T-cell (primary cell): Measurements from ENCODE around the gene CORO1C. TPM values are rescaled to one million over a fixed set of nuclear protein-coding genes. Genes with fewer than 3 reads are reported as not detected.

Experiments
- ATAC-seq, 4 experiments: fragments of 200-7000 bp in 3 of 4; fragments of 150-1000 bp in 1 of 4; cut with Tn5 transposase; replicated peaks in 1 of 4; 1 replicate in 3 of 4; 2 replicates in 1 of 4; pipeline ENCODE4 v1.10.0; 2021; ENCODE audit warnings: moderate library complexity in 3 of 4, mild to moderate bottlenecking in 2 of 4, moderate number of reproducible peaks in 1 of 4
- CTCF ChIA-PET, 2 donors: fragments of 300-600 bp; sonication (Branson Sonifier 250); formaldehyde crosslinking; loops; one replicate each; lab custom pipeline; 2022; ENCODE audit warnings: antibody characterized with exemption in 2 of 2; lab: Charles Lee
- POLR2A ChIA-PET, 2 donors: fragments of 300-600 bp; sonication (Branson Sonifier 250); formaldehyde crosslinking; loops; one replicate each; lab custom pipeline; 2022; ENCODE audit warnings: antibody characterized with exemption in 2 of 2; lab: Charles Lee
- DNase-seq, 35 experiments: peaks; one replicate each; pipeline versions ENCODE4 v3.0.0 to v3.0.0-alpha.2; 2013 to 2023
- H3K27ac ChIP-seq: one replicate; pipeline ENCODE4 v1.5.1; 2013; ENCODE audit warnings: low read length
- H3K27me3 ChIP-seq, 2 experiments: replicated peaks in 1 of 2; 1 replicate in 1 of 2; 2 replicates in 1 of 2; pipeline versions ENCODE4 v1.6.1 to v1.7.0; 2013; ENCODE audit warnings: low read length in 1 of 2, mixed read lengths in 1 of 2; ENCODE audit not compliant: control insufficient read depth in 2 of 2, insufficient read depth in 2 of 2; ENCODE audit errors: extremely low read depth in 1 of 2
- H3K36me3 ChIP-seq, 2 donors: 1 replicate in 1 of 2; 2 replicates in 1 of 2; pipeline versions ENCODE4 v1.6.1 to v1.7.0; 2013; ENCODE audit warnings: low read length in 1 of 2; ENCODE audit not compliant: control insufficient read depth in 2 of 2, insufficient read depth in 1 of 2; ENCODE audit errors: extremely low read depth in 1 of 2
- H3K4me1 ChIP-seq, 2 experiments: 1 replicate in 1 of 2; 2 replicates in 1 of 2; pipeline versions ENCODE4 v1.6.1 to v1.7.0; 2013; ENCODE audit warnings: low read length in 2 of 2, mixed read lengths in 1 of 2; ENCODE audit not compliant: insufficient read depth in 2 of 2, control insufficient read depth in 1 of 2; ENCODE audit errors: extremely low read depth in 1 of 2
- H3K4me3 ChIP-seq, 2 donors: 1 replicate in 1 of 2; 2 replicates in 1 of 2; pipeline versions ENCODE4 v1.5.1 to v1.7.0; 2013; ENCODE audit warnings: mild to moderate bottlenecking in 2 of 2, low read length in 1 of 2, moderate library complexity in 1 of 2; ENCODE audit not compliant: control insufficient read depth in 1 of 2; ENCODE audit errors: extremely low read depth in 1 of 2
- H3K9me3 ChIP-seq: 2 replicates; pipeline ENCODE4 v1.7.0; 2013
- H3K27ac Mint-ChIP-seq, 2 donors: one replicate each; pipeline ENCODE4 v1.8.0; 2020 to 2021; ENCODE audit warnings: mild to moderate bottlenecking in 2 of 2, mixed read lengths in 2 of 2
- H3K27me3 Mint-ChIP-seq, 2 donors: one replicate each; pipeline ENCODE4 v1.8.0; 2021 to 2022; ENCODE audit warnings: mixed read lengths in 2 of 2
- H3K36me3 Mint-ChIP-seq: one replicate; pipeline ENCODE4 v1.8.0; 2021; ENCODE audit warnings: mixed read lengths
- H3K4me1 Mint-ChIP-seq, 3 donors: one replicate each; pipeline ENCODE4 v1.8.0; 2020 to 2022; ENCODE audit warnings: mixed read lengths in 3 of 3, mild to moderate bottlenecking in 1 of 3
- H3K4me3 Mint-ChIP-seq, 3 donors: one replicate each; pipeline ENCODE4 v1.8.0; 2020 to 2022; ENCODE audit warnings: mild to moderate bottlenecking in 3 of 3, mixed read lengths in 3 of 3, moderate library complexity in 3 of 3
- H3K9me3 Mint-ChIP-seq, 3 donors: one replicate each; pipeline ENCODE4 v1.8.0; 2020 to 2022; ENCODE audit warnings: mixed read lengths in 3 of 3
- WGBS: methylation state at CpG from one replicate; pipeline ENCODE4 v1.1.5; 2013; ENCODE audit warnings: missing lambda C conversion rate; ENCODE audit not compliant: insufficient coverage; 5-methylcytosine and 5-hydroxymethylcytosine counted together
- total RNA-seq, 35 experiments: library from RNA in 6 of 35; stranded (reverse) in 6 of 35; fragments of 120-200 nt in 1 of 35; gene quantifications; one replicate each; pipeline versions ENCODE4 v1.2.1 to v1.2.4 and lab custom pipeline; 2013 to 2026

CORO1C gene
- total RNA-seq, 5 donors from 2014 or later (not counting 1 experiment from before 2014, with no cell fraction given), result 7.4 to 11.4 (median 8.7) TPM

DNA sequence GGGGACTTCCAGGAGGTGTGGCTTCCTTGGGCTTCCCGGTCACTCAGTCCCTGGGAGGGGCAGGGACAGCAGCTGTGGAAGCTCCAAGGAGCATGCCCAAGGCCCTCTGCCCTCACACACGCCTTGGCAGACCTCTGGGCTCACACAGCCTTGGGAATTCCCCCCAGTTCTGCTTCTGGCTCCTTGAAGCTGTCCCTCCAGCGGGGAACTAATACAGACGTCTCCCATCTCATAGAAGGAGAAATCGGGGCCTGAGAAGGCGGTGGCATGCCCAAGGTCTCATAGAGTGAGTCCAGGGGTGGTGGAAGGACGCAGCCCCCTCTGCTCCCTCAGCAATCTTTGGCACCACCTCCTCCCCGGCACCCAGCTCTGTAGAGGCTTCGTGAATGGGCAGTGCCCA lies 117.8 kb downstream of the CORO1C start:
- DNase-seq, result no peak

DNA sequence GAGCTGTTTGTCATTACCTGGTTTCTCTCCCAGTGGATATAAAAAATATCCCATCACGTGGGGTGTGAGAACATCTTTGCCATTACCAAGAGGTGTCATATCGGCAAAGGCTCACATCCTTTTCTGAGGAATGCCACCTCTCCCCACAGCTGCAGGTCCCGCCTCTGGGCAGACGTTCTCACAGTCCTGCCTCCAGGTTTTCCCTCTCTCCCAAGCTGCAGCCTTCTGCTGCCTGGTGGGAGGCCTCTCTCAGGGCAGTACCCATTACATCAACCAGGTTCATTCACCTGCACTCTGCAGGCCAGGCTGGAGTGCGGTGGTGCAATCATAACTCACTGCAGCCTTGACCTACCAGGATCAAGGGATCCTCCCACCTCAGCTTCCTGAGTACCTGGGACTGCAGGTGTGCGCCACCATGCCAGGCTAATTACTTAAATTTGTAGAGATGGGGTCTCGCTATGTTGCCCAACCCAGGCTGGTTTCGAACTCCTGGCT lies 118.5 kb downstream of the CORO1C start:
- Histone ChIP-seq H3K4me1 (peaks cover 13 to 19% of the 10 kb centered on the region in 2 experiments), H3K36me3 (no peaks in the 10 kb centered on the region), H3K27ac (no peak overlapping the region), H3K9me3 (no peaks in the 10 kb centered on the region), H3K27me3 (peaks cover 0 to 3% of the 10 kb centered on the region in 2 experiments), H3K4me3 (no peak overlapping the region)
- Mint-ChIP-seq H3K4me1 (peaks cover 19 to 45% (median 30%) of the 10 kb centered on the region in 3 donors), H3K4me3 (no peak overlapping the region), H3K36me3 (peaks cover 9% of the 10 kb centered on the region), H3K27ac (no peak overlapping the region), H3K27me3 (no peaks in the 10 kb centered on the region), H3K9me3 (peaks cover 0 to 6% (median 0%) of the 10 kb centered on the region in 3 donors)
- ChIA-PET CTCF (interaction anchor here (0.6 to 0.9 kb wide), 5 partner anchors 42 to 190 kb away, joined by 3 to 12 read pairs (median 3); partner anchors contain the start of gene ISCU (in 1 of the 2)), POLR2A (interaction anchor here (0.6 kb wide), 3 partner anchors 9 to 93 kb away, joined by 3 to 5 read pairs (median 4); no protein-coding TSS in a partner anchor)
- DNase-seq, result no peak
- ATAC-seq, result no peak
- whole genome bisulfite sequencing, result 91% methylated on average over 4 of the region's 8 CpGs

More for the DNA sequence above, 117.8 kb downstream of the CORO1C start:
- Histone ChIP-seq H3K4me3 (no peak overlapping the region), H3K4me1 (peaks cover 18 to 26% of the 10 kb centered on the region in 2 experiments), H3K27me3 (no peaks in the 10 kb centered on the region), H3K9me3 (no peaks in the 10 kb centered on the region), H3K36me3 (peaks cover 0 to under 1% of the 10 kb centered on the region in 2 donors), H3K27ac (no peak overlapping the region)
- POLR2A ChIA-PET, result no interaction called here
- ATAC-seq, result no peak
- Mint-ChIP-seq H3K9me3 (peaks cover 0 to 6% (median 0%) of the 10 kb centered on the region in 3 donors), H3K36me3 (peaks cover 9% of the 10 kb centered on the region), H3K4me1 (peaks cover 27 to 52% (median 37%) of the 10 kb centered on the region in 3 donors), H3K27me3 (no peaks in the 10 kb centered on the region), H3K27ac (no peak overlapping the region), H3K4me3 (no peak overlapping the region)
- 92% methylated on average over 4 of the region's 9 CpGs for WGBS
- CTCF ChIA-PET, result no interaction called here

DNA sequence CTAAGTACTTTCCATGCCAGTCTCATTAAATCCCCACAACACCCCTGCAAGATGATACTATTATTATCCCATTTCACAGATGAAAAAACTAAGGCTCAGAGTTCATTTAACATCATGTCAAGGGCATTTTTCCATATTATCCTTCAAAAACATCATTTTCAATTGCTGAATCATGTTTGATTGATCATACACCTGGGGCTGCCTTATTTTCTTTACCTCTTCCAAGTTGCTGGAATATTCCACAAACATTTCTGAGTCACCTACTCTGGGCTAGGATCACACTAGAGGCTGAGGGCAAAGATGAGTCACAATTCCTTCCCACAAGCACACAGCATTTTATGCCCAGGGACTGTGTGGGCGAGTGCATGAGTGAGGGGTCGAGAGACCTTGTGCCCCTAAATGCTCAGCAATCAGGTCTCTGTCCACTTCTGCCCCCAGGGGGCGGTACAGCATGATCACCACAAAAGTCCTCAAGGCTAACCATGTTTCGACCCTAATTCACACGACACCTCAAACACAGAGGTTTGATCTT lies 119.4 kb downstream of the CORO1C start:
- POLR2A ChIA-PET, result interaction anchor here (0.6 kb wide), 2 partner anchors 10 to 94 kb away, joined by 4 to 5 read pairs; no protein-coding TSS in a partner anchor
- ATAC-seq, result peak; percentile 17 to 45 (median 26)
- 40% methylated on average over 1 of the region's 5 CpGs for WGBS

DNA sequence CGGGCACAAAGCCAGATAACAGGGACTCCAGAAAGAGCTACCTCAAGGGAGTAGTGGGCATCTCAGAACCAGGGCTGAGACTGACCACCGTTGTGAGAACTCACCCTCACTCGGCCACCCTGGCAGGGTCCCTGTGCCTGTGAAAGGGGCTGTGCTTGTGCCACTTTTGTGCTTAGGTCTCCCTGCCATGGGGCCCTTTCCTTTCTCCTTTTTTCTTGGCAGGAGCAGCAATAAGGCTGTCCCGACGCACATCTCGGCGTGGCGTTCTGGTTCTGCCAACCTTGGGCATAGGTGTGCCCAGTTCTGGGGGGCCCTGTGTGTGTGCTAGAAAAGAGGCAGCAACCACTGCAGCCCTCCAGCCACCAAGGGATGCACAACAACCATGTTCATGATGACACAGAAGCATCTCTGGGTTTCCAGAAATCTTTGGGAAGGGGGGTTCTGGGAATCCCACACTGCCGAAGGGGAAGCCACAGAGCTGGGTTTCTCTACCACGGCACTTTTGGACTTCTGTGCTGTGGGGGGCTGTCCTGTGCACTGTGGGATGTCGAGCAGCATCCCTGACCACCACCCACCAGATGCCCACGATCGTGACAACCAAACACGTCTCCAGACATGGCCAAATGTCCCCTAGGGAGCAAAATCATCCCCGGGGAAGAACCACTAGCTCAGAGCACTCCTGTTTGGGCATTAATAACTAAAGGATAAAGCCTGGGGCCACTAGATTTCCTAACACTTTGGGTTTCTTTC lies 120.3 kb downstream of the CORO1C start:
- H3K4me1 Mint-ChIP-seq, result peaks cover 1 to 27% (median 13%) of the 10 kb centered on the region in 3 donors
- Histone ChIP-seq H3K9me3 (no peaks in the 10 kb centered on the region), H3K4me1 (peaks cover 0 to 1% of the 10 kb centered on the region in 2 experiments), H3K4me3 (no peak overlapping the region), H3K36me3 (no peaks in the 10 kb centered on the region), H3K27me3 (peaks cover 0 to 5% of the 10 kb centered on the region in 2 experiments), H3K27ac (no peak overlapping the region)
- ChIA-PET POLR2A (no interaction called here), CTCF (interaction anchor here in 1 of 2 donors (1.0 kb wide), 1 partner anchor 17 kb away, joined by 4 read pairs; no protein-coding TSS in a partner anchor)
- H3K9me3 Mint-ChIP-seq, result peaks cover 0 to 2% (median 0%) of the 10 kb centered on the region in 3 donors
- peaks cover 3% of the 10 kb centered on the region for H3K36me3 Mint-ChIP-seq
- DNase-seq (no peak), ATAC-seq (no peak)
- no peak overlapping the region for H3K27ac Mint-ChIP-seq
- no peak overlapping the region for H3K4me3 Mint-ChIP-seq
- 90% methylated on average over 12 of the region's 15 CpGs for WGBS
- no peaks in the 10 kb centered on the region for H3K27me3 Mint-ChIP-seq

More for the DNA sequence above, 119.4 kb downstream of the CORO1C start:
- no peaks in the 10 kb centered on the region for H3K9me3 ChIP-seq
- Mint-ChIP-seq H3K9me3 (peaks cover 0 to 6% (median 0%) of the 10 kb centered on the region in 3 donors), H3K4me3 (no peak overlapping the region), H3K4me1 (peaks cover 11 to 36% (median 22%) of the 10 kb centered on the region in 3 donors), H3K36me3 (peaks cover 9% of the 10 kb centered on the region), H3K27ac (peak overlapping the region in 1 of 2 donors; percentile 28), H3K27me3 (no peaks in the 10 kb centered on the region)
- no peak overlapping the region for H3K27ac ChIP-seq
- CTCF ChIA-PET, result interaction anchor here (0.9 to 1.0 kb wide), 2 partner anchors 16 to 43 kb away, joined by 3 to 4 read pairs; no protein-coding TSS in a partner anchor
- peak in 27 of 35 experiments; percentile 25 to 76 (median 51) for DNase-seq
- H3K4me1 ChIP-seq, result peaks cover 4 to 10% of the 10 kb centered on the region in 2 experiments
- H3K4me3 ChIP-seq, result no peak overlapping the region
- H3K27me3 ChIP-seq, result peaks cover 0 to 5% of the 10 kb centered on the region in 2 experiments
- H3K36me3 ChIP-seq, result no peaks in the 10 kb centered on the region

DNA sequence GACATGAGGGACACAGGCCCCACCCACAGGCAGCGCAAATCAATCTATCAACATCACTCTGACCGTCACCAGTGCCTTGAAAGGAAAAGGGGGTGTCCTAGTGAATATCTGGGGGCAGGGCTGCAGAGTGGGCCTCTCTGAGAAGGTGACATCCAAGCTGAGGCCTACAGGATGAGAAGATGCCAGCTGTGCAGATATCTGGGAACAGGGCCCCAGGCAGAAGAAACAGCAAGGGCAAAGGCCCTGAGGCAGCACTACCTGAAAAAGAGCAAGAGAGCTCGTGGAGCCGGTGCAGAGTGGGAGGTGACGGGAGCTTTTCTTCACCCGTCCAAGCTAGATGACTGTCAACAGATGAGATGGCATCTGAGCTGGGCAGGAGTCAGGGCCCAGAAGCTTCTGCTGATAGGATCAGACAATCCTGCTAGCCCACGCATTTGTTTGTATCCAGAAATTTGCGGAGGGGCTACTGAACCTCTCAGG lies 120.9 kb downstream of the CORO1C start:
- no peak overlapping the region for H3K27ac ChIP-seq
- H3K9me3 Mint-ChIP-seq, result no peaks in the 10 kb centered on the region
- peaks cover 0 to 21% (median 12%) of the 10 kb centered on the region in 3 donors for H3K4me1 Mint-ChIP-seq
- 84% methylated on average over 6 of the region's 8 CpGs for WGBS
- no peak overlapping the region for H3K4me3 Mint-ChIP-seq
- peaks cover 2% of the 10 kb centered on the region for H3K36me3 Mint-ChIP-seq
- ATAC-seq (no peak), DNase-seq (no peak)
- no peaks in the 10 kb centered on the region for H3K36me3 ChIP-seq
- no peak overlapping the region for H3K27ac Mint-ChIP-seq
- no peak overlapping the region for H3K4me3 ChIP-seq
- ChIA-PET POLR2A (no interaction called here), CTCF (no interaction called here)
- H3K27me3 Mint-ChIP-seq, result no peaks in the 10 kb centered on the region
- peaks cover 0 to 5% of the 10 kb centered on the region in 2 experiments for H3K27me3 ChIP-seq
- H3K9me3 ChIP-seq, result no peaks in the 10 kb centered on the region
- H3K4me1 ChIP-seq, result no peaks in the 10 kb centered on the region
